Kidney (tissue), 14 donors: Measurements from ENCODE around the gene KRT31. TPM values are rescaled to one million over a fixed set of nuclear protein-coding genes. Genes with fewer than 3 reads are reported as not detected.

ENCODE experiments used
- DNase-seq, 5 donors: peaks; one replicate each; pipeline ENCODE4 v3.0.0-alpha.2; 2013 to 2020
- FAIRE-seq: peaks from 2 replicates; lab custom pipeline; 2012; peaks lifted over from hg19 to GRCh38; lab: Jason Lieb, UNC
- H3K27ac ChIP-seq, 2 donors: one replicate each; pipeline ENCODE4 v1.7.0; 2013; ENCODE audit warnings: low read depth in 2 of 2, low read length in 2 of 2, inconsistent platforms in 1 of 2
- H3K27me3 ChIP-seq: one replicate; pipeline ENCODE4 v1.7.1; 2013; ENCODE audit warnings: low read length, inconsistent platforms; ENCODE audit not compliant: control insufficient read depth, insufficient read depth
- H3K36me3 ChIP-seq, 3 donors: one replicate each; pipeline versions ENCODE4 v1.7.0 to v1.7.1; 2013; ENCODE audit warnings: low read length in 3 of 3, control low read depth in 1 of 3, inconsistent platforms in 1 of 3; ENCODE audit not compliant: insufficient read depth in 3 of 3, control insufficient read depth in 2 of 3
- H3K4me1 ChIP-seq, 3 donors: one replicate each; pipeline versions ENCODE4 v1.7.0 to v1.7.1; 2013; ENCODE audit warnings: low read length in 3 of 3, inconsistent platforms in 1 of 3, low read depth in 1 of 3; ENCODE audit not compliant: control insufficient read depth in 2 of 3, insufficient read depth in 2 of 3
- H3K4me3 ChIP-seq, 3 donors: one replicate each; pipeline versions ENCODE4 v1.7.0 to v1.8.1; 2013; ENCODE audit warnings: low read length in 3 of 3, control low read depth in 1 of 3, inconsistent platforms in 1 of 3
- H3K9ac ChIP-seq, 3 donors: one replicate each; pipeline versions ENCODE4 v1.7.0 to v1.7.1; 2013; ENCODE audit warnings: low read length in 3 of 3, control low read depth in 1 of 3, inconsistent platforms in 1 of 3
- H3K9me3 ChIP-seq, 3 donors: one replicate each; pipeline versions ENCODE4 v1.7.0 to v1.7.1; 2013; ENCODE audit warnings: low read length in 3 of 3, control low read depth in 1 of 3, inconsistent platforms in 1 of 3; ENCODE audit not compliant: control insufficient read depth in 2 of 3, insufficient read depth in 1 of 3
- intact Hi-C: fragments of 100-400 bp; cut with DNase I; formaldehyde crosslinking; loops from one replicate; pipeline ENCODE4 v1.11.1; 2022
- polyA plus RNA-seq: library from polyadenylated mRNA; stranded (reverse); fragments of 350-450 nt; fragmentation: Illumina TruSeq; extraction: RNeasy Lipid Tissue Mini Kit (QIAGEN cat#74804); gene quantifications from one replicate; pipeline ENCODE4 v1.2.3, GENCODE V29; 2014; ENCODE audit warnings: low read depth, low replicate concordance; ENCODE audit not compliant: insufficient read depth
- total RNA-seq: library from RNA; stranded (reverse); fragmentation: NEBNext Ultra II Directional; extraction: Animal tissue kit (Norgen Biotek cat#: 25700); gene quantifications from one replicate; pipeline ENCODE4 v1.2.1, GENCODE V29; 2021
- TF ChIP-seq, protein P1 (sequence below): IDR thresholded peaks from 3 replicates; pipeline ENCODE4 v1.5.1; 2012; ENCODE audit warnings: mild to moderate bottlenecking, moderate library complexity, borderline replicate concordance; ENCODE audit not compliant: insufficient read depth; ENCODE audit errors: extremely low read depth
- donor health status: control.
- donor health status: control.
- donor health status: control.
- donor health status: control.
- donor health status: control.
- donor health status: DM: yes; HTN: yes; CAD: no.
- donor health status: Normal renal cell carcinoma (clear cell type).

The KRT31 gene
- total and polyA plus RNA-seq, 2 donors from 2014 or later = not detected

DNA sequence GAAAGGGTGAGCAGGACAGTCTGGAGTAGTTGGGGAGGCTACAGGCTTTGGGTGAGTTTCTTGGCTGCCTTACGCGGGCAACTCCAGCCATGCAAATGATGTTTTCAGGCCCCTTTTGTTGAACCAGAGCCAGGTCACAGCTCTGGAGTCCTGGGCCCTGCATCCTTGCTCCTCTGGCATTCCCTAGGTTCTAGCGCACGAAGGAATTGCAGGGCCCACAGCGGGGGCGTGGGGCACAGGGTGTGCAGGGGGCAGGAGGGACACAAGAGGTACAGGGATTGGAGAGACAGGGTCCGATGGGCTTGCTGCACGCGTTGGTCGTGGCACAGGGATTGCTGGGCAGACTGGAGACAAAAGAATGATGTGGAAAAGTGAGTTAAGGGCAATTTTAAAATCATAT, 3.6 kb downstream of the KRT31 start:
- intact Hi-C loops = no loop called here
- no peaks in the 10 kb centered on the region for H3K9me3 ChIP-seq
- H3K4me3 ChIP-seq = no peak overlapping the region
- DNase-seq (no peak), FAIRE-seq (no peak)
- no peak overlapping the region for H3K27ac ChIP-seq
- no peaks in the 10 kb centered on the region for H3K27me3 ChIP-seq
- no peak overlapping the region for H3K9ac ChIP-seq
- peaks cover 0 to 3% (median 0%) of the 10 kb centered on the region in 3 donors for H3K4me1 ChIP-seq
- H3K36me3 ChIP-seq = no peaks in the 10 kb centered on the region
- TF ChIP-seq, protein P1, sequence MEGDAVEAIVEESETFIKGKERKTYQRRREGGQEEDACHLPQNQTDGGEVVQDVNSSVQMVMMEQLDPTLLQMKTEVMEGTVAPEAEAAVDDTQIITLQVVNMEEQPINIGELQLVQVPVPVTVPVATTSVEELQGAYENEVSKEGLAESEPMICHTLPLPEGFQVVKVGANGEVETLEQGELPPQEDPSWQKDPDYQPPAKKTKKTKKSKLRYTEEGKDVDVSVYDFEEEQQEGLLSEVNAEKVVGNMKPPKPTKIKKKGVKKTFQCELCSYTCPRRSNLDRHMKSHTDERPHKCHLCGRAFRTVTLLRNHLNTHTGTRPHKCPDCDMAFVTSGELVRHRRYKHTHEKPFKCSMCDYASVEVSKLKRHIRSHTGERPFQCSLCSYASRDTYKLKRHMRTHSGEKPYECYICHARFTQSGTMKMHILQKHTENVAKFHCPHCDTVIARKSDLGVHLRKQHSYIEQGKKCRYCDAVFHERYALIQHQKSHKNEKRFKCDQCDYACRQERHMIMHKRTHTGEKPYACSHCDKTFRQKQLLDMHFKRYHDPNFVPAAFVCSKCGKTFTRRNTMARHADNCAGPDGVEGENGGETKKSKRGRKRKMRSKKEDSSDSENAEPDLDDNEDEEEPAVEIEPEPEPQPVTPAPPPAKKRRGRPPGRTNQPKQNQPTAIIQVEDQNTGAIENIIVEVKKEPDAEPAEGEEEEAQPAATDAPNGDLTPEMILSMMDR = no peak

DNA sequence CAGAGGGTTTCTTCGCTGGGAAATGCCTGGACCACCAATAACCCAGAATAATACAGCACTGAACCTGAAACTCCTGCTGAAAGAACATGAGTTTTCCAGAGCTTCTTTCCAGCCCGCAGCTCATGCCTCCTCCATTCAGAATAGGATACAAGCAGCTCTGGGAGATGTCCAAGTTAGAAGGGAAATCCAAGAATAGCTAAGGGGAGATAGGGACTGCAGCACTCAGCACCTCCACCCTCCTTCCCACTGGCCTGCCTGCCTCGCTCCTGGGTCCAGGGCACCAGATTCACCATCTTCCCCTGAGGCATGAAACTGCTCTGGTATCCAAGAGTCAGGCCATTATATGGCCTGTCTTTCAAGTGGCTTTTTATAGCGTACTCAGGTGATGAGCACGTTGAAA, 4.1 kb downstream of the KRT31 start:
- H3K4me3 ChIP-seq = no peak overlapping the region
- DNase-seq = no peak
- H3K27me3 ChIP-seq = no peaks in the 10 kb centered on the region
- no peaks in the 10 kb centered on the region for H3K36me3 ChIP-seq
- no peak for FAIRE-seq
- peaks cover 0 to 3% (median 0%) of the 10 kb centered on the region in 3 donors for H3K4me1 ChIP-seq
- no peak overlapping the region for H3K27ac ChIP-seq
- TF ChIP-seq, protein P1 = no peak
- no peaks in the 10 kb centered on the region for H3K9me3 ChIP-seq
- intact Hi-C loops = no loop called here
- no peak overlapping the region for H3K9ac ChIP-seq

DNA sequence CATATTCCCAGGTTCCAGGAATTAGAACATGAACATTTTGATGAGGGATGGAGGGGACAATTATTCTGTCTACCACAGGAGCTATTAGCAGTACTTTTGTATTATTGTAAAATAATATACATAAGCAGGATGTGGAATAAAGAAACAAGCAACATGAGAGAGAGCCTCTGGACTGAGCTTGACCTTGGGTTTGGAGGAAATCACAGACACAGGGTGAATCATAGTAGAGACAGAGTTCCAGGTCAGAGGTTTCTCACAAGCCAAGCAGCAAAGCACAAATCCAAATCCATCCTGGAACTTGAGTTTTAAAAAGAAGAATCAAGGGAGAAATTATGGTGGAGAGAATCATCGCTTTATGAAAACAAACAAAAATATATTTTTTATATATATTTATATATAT, 5.1 kb downstream of the KRT31 start:
- no peak overlapping the region for H3K4me3 ChIP-seq
- TF ChIP-seq, protein P1 = no peak
- H3K9me3 ChIP-seq = no peaks in the 10 kb centered on the region

DNA sequence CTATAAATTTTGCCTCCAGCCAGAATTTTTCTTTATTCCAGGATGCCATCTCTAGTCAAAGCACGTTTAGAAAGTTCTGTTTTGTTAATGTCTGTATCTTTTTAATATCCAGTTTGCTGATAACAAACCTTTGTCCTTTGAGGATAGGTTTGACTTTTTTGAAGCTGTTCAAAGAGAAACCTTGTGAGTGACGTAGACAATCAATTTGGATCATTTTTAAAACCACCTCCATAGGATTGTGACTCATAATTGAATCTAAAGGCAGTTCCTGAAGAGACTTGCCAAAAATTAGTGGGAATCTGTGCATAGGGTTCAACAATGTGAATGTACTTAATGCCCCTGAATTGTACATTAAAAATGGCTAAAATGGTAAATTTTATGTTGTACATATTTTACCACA, 5.9 kb downstream of the KRT31 start:
- H3K9me3 ChIP-seq = no peaks in the 10 kb centered on the region
- no peaks in the 10 kb centered on the region for H3K36me3 ChIP-seq
- TF ChIP-seq, protein P1 = no peak
- H3K27ac ChIP-seq = no peak overlapping the region
- no peak overlapping the region for H3K9ac ChIP-seq
- no peak for FAIRE-seq
- H3K4me1 ChIP-seq = peaks cover 0 to 3% (median 0%) of the 10 kb centered on the region in 3 donors
- intact Hi-C loops = no loop called here
- DNase-seq = no peak
- H3K4me3 ChIP-seq = no peak overlapping the region
- H3K27me3 ChIP-seq = no peaks in the 10 kb centered on the region

More for the DNA sequence above, 5.1 kb downstream of the KRT31 start:
- intact Hi-C loops = no loop called here
- no peak for DNase-seq
- Histone ChIP-seq H3K9ac (no peak overlapping the region), H3K36me3 (no peaks in the 10 kb centered on the region), H3K27me3 (no peaks in the 10 kb centered on the region), H3K27ac (no peak overlapping the region), H3K4me1 (peaks cover 0 to 3% (median 0%) of the 10 kb centered on the region in 3 donors)
- FAIRE-seq = no peak
